ENCODE results near the gene OSBPL3.

Gene OSBPL3

GRCh38 chr7:24955313-24955712 lies 24.7 kb downstream of the OSBPL3 start:
- no peak for DNase-seq (ENCODE audit: low read depth in 2 of 2)

- no peak for DNase-seq (ENCODE audit: low read depth in 2 of 2)
Observed at GRCh38 chr7:24952464-24952863, 27.5 kb downstream of the OSBPL3 start.

- no peak for DNase-seq (ENCODE audit: low read depth in 2 of 2)
Observed at GRCh38 chr7:24951441-24951980, 28.5 kb downstream of the OSBPL3 start.

- DNase-seq (ENCODE audit: low read depth in 2 of 2) = no peak
Observed at GRCh38 chr7:24949884-24950283, 30.1 kb downstream of the OSBPL3 start.

- DNase-seq (ENCODE audit: low read depth in 2 of 2) = no peak
Observed at GRCh38 chr7:24948739-24949138, 31.2 kb downstream of the OSBPL3 start.

GRCh38 chr7:24946467-24946866 lies 33.5 kb downstream of the OSBPL3 start:
- no peak for DNase-seq (ENCODE audit: low read depth in 2 of 2)

- DNase-seq (ENCODE audit: low read depth in 2 of 2) = no peak
Observed at GRCh38 chr7:24945899-24946298, 34.1 kb downstream of the OSBPL3 start.

GRCh38 chr7:24943096-24943948 lies 36.7 kb downstream of the OSBPL3 start:
- DNase-seq (ENCODE audit: low read depth in 2 of 2) = no peak

GRCh38 chr7:24942226-24942625 lies 37.8 kb downstream of the OSBPL3 start:
- no peak for DNase-seq (ENCODE audit: low read depth in 2 of 2)

GRCh38 chr7:24939416-24939815 lies 40.6 kb downstream of the OSBPL3 start:
- DNase-seq (ENCODE audit: low read depth in 2 of 2) = no peak

GRCh38 chr7:24936121-24936824 lies 43.7 kb downstream of the OSBPL3 start:
- no peak for DNase-seq (ENCODE audit: low read depth in 2 of 2)

GRCh38 chr7:24933298-24933697 lies 46.7 kb downstream of the OSBPL3 start:
- no peak for DNase-seq (ENCODE audit: low read depth in 2 of 2)

- no peak for DNase-seq (ENCODE audit: low read depth in 2 of 2)
Observed at GRCh38 chr7:24932815-24933214, 47.2 kb downstream of the OSBPL3 start.

GRCh38 chr7:24932389-24932788 lies 47.6 kb downstream of the OSBPL3 start:
- no peak for DNase-seq (ENCODE audit: low read depth in 2 of 2)

GRCh38 chr7:24931844-24932243 lies 48.1 kb downstream of the OSBPL3 start:
- DNase-seq (ENCODE audit: low read depth in 2 of 2) = no peak

GRCh38 chr7:24930856-24931255 lies 49.1 kb downstream of the OSBPL3 start:
- DNase-seq (ENCODE audit: low read depth in 2 of 2) = no peak

GRCh38 chr7:24926623-24927524 lies 53.1 kb downstream of the OSBPL3 start:
- DNase-seq (ENCODE audit: low read depth in 2 of 2) = no peak

- DNase-seq (ENCODE audit: low read depth in 2 of 2) = no peak
Observed at GRCh38 chr7:24924375-24924774, 55.6 kb downstream of the OSBPL3 start.

GRCh38 chr7:24923172-24923865 lies 56.7 kb downstream of the OSBPL3 start:
- DNase-seq (ENCODE audit: low read depth in 2 of 2) = no peak

- DNase-seq (ENCODE audit: low read depth in 2 of 2) = no peak
Observed at GRCh38 chr7:24922099-24922773, 57.7 kb downstream of the OSBPL3 start.

GRCh38 chr7:24921362-24921679 lies 58.7 kb downstream of the OSBPL3 start:
- no peak for DNase-seq (ENCODE audit: low read depth in 2 of 2)

Measured in stimulated activated CD8-positive, alpha-beta memory T cell treated with anti-CD3 and anti-CD28 coated beads, Interleukin-2, amount 100 ng/mL, for 48 hours (primary cell).